H1 (cell line): Measurements from ENCODE around the gene HNF1B. TPM values are rescaled to one million over a fixed set of nuclear protein-coding genes. Genes with fewer than 3 reads are reported as not detected.

Experiments used
- ASH2L ChIP-seq: fragments of 200-600, 300-600 bp; sonication (generic); IDR thresholded peaks from one replicate; pipeline ENCODE4 v1.7.1; 2017; ENCODE audit warnings: low read length
- TAF7 ChIP-seq: optimal IDR thresholded peaks from 2 replicates; pipeline ENCODE3; 2011; ENCODE audit warnings: low read depth, mild to moderate bottlenecking, inconsistent platforms, low read length, moderate library complexity, borderline replicate concordance
- polyA plus RNA-seq, 7 experiments: library from polyadenylated mRNA; depleted of rRNA in 3 of 7; stranded (reverse) in 5 of 7; unstranded in 2 of 7; fragments of >200 nt in 5 of 7; fragments of 200-250 nt in 2 of 7; gene quantifications; 1 replicate in 5 of 7; 2 replicates in 1 of 7; 4 replicates in 1 of 7; pipeline versions ENCODE4 v1.2.1 to v1.2.3, GENCODE V29; 2011 to 2013; ENCODE audit warnings: missing spikeins in 2 of 7, mixed read lengths in 2 of 7
- total RNA-seq: library from RNA; stranded (reverse); fragmentation: NEBNext Ultra II Directional; extraction: Animal tissue kit (Norgen Biotek cat#: 25700); gene quantifications from 2 replicates; pipeline ENCODE4 v1.2.1, GENCODE V29; 2021
- TF ChIP-seq, protein P1 (sequence below), 3 experiments: IDR thresholded peaks; 1 replicate in 2 of 3; 2 replicates in 1 of 3; pipeline versions ENCODE4 v1.5.1 to v1.6.1; 2011; ENCODE audit warnings: low read length in 3 of 3, mild to moderate bottlenecking in 3 of 3, inconsistent platforms in 2 of 3, low read depth in 1 of 3, moderate library complexity in 1 of 3; ENCODE audit not compliant: insufficient read depth in 1 of 3; ENCODE audit errors: control extremely low read depth in 1 of 3

Gene HNF1B
- total and polyA plus RNA-seq, 2 of the 8 experiments (the other 6 are each of a cell fraction or from before 2014, with no cell fraction given) = 0.13 to 0.30 TPM

DNA sequence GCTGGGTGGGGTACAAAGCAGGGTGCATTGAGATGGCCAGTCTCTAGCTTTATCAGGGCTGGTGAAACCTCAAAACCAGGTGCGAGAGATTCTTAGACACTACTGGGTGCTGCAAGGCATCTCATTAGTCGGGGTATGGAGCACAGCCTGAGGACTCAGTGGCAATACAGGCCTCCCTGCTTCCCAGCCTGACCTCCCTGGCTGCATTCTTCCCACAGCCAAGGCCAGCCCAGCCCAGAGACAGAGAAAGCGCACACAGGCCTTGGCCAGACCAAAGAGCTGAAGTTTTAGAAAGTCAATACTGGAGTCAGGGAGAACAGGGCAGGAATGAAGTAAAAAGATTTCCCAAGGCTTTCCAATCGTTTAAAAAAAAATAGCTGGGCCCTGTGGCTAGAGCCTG, 12.5 kb downstream of the HNF1B start (continued):
- TF ChIP-seq, protein P1, sequence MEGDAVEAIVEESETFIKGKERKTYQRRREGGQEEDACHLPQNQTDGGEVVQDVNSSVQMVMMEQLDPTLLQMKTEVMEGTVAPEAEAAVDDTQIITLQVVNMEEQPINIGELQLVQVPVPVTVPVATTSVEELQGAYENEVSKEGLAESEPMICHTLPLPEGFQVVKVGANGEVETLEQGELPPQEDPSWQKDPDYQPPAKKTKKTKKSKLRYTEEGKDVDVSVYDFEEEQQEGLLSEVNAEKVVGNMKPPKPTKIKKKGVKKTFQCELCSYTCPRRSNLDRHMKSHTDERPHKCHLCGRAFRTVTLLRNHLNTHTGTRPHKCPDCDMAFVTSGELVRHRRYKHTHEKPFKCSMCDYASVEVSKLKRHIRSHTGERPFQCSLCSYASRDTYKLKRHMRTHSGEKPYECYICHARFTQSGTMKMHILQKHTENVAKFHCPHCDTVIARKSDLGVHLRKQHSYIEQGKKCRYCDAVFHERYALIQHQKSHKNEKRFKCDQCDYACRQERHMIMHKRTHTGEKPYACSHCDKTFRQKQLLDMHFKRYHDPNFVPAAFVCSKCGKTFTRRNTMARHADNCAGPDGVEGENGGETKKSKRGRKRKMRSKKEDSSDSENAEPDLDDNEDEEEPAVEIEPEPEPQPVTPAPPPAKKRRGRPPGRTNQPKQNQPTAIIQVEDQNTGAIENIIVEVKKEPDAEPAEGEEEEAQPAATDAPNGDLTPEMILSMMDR (IDR thresholded peaks at IDR 0.05; ENCODE audit: control extremely low read depth in 1 of 3, insufficient read depth in 1 of 3, low read depth in 1 of 3, low read length in 3 of 3) = no peak
- TF ChIP-seq TAF7 = no peak
- TF ChIP-seq ASH2L = no peak
